IMR-90 (cell line): ENCODE measurements around the gene GALM.

Experiments
- CEBPB ChIP-seq: IDR thresholded peaks from 2 replicates; pipeline ENCODE4 v1.6.1; 2012; ENCODE audit warnings: low read depth, low read length, improper control_type of control experiment
- CTCF ChIP-seq: conservative IDR thresholded peaks from 2 replicates; pipeline ENCODE4 v1.5.1; 2012; ENCODE audit warnings: mild to moderate bottlenecking, low read depth, low read length, improper control_type of control experiment
- FOS ChIP-seq: fragments of 150-350 bp; IDR thresholded peaks from 2 replicates; pipeline ENCODE4 v1.6.1; 2016; ENCODE audit warnings: low read depth, low read length
- MXI1 ChIP-seq: IDR thresholded peaks from 2 replicates; pipeline ENCODE4 v1.6.1; 2012; ENCODE audit warnings: low read depth, mild to moderate bottlenecking, low read length, moderate library complexity, borderline replicate concordance
- POLR2A ChIP-seq: IDR thresholded peaks from 2 replicates; pipeline ENCODE4 v1.6.1; 2012; ENCODE audit warnings: mild to moderate bottlenecking, low read depth, low read length
- RCOR1 ChIP-seq: IDR thresholded peaks from 2 replicates; pipeline ENCODE4 v1.6.1; 2012; ENCODE audit warnings: mild to moderate bottlenecking, low read length, improper control_type of control experiment; ENCODE audit not compliant: insufficient replicate concordance
- RFX5 ChIP-seq: IDR thresholded peaks from 2 replicates; pipeline ENCODE4 v1.8.0; 2012; ENCODE audit warnings: low read depth, mild to moderate bottlenecking, low read length, moderate library complexity
- TF ChIP-seq, protein P1 (sequence below): fragments of 150-350 bp; IDR thresholded peaks from 2 replicates; pipeline ENCODE4 v1.6.1; 2016; ENCODE audit warnings: low read depth, mild to moderate bottlenecking, low read length, moderate library complexity, borderline replicate concordance
- TF ChIP-seq, protein P2 (sequence below): fragments of 150-350 bp; IDR thresholded peaks from 2 replicates; pipeline ENCODE4 v1.6.1; 2017; ENCODE audit warnings: mild to moderate bottlenecking, antibody characterized with exemption, low read length, low read depth

DNA sequence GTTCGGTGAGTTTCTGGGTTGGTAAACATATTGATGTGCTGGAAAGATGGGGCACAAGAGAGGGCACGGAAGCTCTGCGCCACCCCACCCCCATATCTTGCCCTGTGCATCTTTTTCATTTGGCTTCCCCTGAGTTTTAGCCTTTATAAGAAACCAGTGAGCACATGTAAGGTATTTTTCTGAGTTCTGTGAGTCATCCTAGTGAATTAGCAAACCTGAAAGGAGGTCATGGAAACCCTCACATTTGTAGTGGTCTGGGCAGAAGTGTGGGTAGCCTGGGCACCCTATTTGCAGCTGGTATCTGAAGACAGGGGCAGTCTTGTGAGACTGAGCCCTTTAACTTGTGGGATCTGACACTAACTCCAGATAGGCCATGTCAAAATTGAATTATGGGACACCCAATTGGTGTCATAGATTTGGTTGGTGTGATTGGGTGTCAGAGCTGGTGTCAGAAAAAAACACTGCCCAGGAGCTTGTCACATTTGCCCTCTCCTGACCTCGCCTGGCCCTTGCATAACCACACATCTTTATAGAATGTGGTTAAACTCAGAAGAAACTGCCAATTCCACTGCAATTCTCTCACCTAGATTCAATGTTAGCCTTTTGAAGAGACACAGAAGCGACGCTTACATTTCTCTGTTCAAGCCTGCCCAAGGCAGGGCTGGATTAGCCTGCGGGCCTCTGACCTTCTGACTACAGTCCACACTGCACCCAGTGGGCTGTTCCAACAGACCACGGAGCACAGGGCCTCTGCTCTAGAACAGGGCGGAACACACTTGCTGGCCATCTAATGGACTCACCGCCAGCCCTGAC is 12.0 kb upstream of the GALM start:
- TF ChIP-seq CTCF, result no peak
- TF ChIP-seq POLR2A, result no peak
- TF ChIP-seq MXI1, result no peak
- TF ChIP-seq, protein P1, sequence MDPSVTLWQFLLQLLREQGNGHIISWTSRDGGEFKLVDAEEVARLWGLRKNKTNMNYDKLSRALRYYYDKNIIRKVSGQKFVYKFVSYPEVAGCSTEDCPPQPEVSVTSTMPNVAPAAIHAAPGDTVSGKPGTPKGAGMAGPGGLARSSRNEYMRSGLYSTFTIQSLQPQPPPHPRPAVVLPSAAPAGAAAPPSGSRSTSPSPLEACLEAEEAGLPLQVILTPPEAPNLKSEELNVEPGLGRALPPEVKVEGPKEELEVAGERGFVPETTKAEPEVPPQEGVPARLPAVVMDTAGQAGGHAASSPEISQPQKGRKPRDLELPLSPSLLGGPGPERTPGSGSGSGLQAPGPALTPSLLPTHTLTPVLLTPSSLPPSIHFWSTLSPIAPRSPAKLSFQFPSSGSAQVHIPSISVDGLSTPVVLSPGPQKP, result no peak
- TF ChIP-seq CEBPB, result no peak
- TF ChIP-seq FOS, result no peak
- TF ChIP-seq, protein P2, sequence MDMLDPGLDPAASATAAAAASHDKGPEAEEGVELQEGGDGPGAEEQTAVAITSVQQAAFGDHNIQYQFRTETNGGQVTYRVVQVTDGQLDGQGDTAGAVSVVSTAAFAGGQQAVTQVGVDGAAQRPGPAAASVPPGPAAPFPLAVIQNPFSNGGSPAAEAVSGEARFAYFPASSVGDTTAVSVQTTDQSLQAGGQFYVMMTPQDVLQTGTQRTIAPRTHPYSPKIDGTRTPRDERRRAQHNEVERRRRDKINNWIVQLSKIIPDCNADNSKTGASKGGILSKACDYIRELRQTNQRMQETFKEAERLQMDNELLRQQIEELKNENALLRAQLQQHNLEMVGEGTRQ, result no peak
- TF ChIP-seq RCOR1, result no peak
- no peak for TF ChIP-seq RFX5
